ENCODE measurements around the gene LYPD6B.
A peak's percentile ranks its signal among the peaks of the same experiment; 100 is the strongest.

Gene LYPD6B

DNA sequence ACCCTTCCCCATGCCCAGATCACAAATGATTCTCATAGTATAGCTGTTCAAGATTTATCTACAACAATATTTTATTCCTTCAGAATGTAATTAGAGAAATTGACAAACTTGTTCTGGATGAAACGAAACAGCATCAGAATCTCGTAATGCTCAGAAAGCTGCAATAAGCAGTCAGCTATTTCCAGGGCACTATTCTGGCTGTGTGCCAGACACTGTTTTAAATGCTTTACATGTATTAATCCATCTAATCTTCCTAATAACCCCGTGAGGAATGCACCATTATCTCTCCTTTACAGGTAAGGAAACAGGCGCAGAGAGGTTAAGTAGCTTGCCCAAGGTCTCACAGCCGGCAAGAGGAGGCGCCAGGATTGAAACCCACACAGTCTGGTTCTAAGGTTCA, 10.1 kb upstream of the LYPD6B start:
- Histone ChIP-seq H3K36me3 (ENCODE audit: control insufficient read depth, insufficient read depth, low read length) (no peaks in the 10 kb centered on the region; the same call in 1 of the 2 replicates), H3K9me3 (ENCODE audit: control insufficient read depth, insufficient read depth, low read length) (no peaks in the 10 kb centered on the region), H3K27ac (ENCODE audit: low read depth, low read length) (no peak overlapping the region), H3K27me3 (ENCODE audit: control insufficient read depth, insufficient read depth, low read length) (no peaks in the 10 kb centered on the region), H3K4me1 (ENCODE audit: control insufficient read depth, insufficient read depth, low read length) (peaks cover 16% of the 10 kb centered on the region), H3K4me3 (ENCODE audit: low read depth, low read length) (no peak overlapping the region), H3K9ac (ENCODE audit: low read depth, low read length) (no peak overlapping the region)

GRCh38 chr2:149028891-149029290, 9.6 kb upstream of the LYPD6B start:
- H3K36me3 ChIP-seq (ENCODE audit: control insufficient read depth, insufficient read depth, low read length), result no peaks in the 10 kb centered on the region; the same call in 1 of the 2 replicates
- H3K4me1 ChIP-seq (ENCODE audit: control insufficient read depth, insufficient read depth, low read length), result peaks cover 16% of the 10 kb centered on the region
- H3K9me3 ChIP-seq (ENCODE audit: control insufficient read depth, insufficient read depth, low read length), result no peaks in the 10 kb centered on the region
- H3K27ac ChIP-seq (ENCODE audit: low read depth, low read length), result no peak overlapping the region
- H3K27me3 ChIP-seq (ENCODE audit: control insufficient read depth, insufficient read depth, low read length), result no peaks in the 10 kb centered on the region
- H3K9ac ChIP-seq (ENCODE audit: low read depth, low read length), result no peak overlapping the region
- no peak overlapping the region for H3K4me3 ChIP-seq (ENCODE audit: low read depth, low read length)

- no peak overlapping the region for H3K4me3 ChIP-seq (ENCODE audit: low read depth, low read length)
- H3K4me1 ChIP-seq (ENCODE audit: control insufficient read depth, insufficient read depth, low read length), result peaks cover 16% of the 10 kb centered on the region
- H3K36me3 ChIP-seq (ENCODE audit: control insufficient read depth, insufficient read depth, low read length), result no peaks in the 10 kb centered on the region
- no peaks in the 10 kb centered on the region for H3K27me3 ChIP-seq (ENCODE audit: control insufficient read depth, insufficient read depth, low read length)
- no peak overlapping the region for H3K27ac ChIP-seq (ENCODE audit: low read depth, low read length)
- H3K9me3 ChIP-seq (ENCODE audit: control insufficient read depth, insufficient read depth, low read length), result no peaks in the 10 kb centered on the region
- no peak overlapping the region for H3K9ac ChIP-seq (ENCODE audit: low read depth, low read length)
These were observed 9.1 kb upstream of the LYPD6B start for GRCh38 chr2:149029307-149029965.

- no peak overlapping the region for H3K27ac ChIP-seq (ENCODE audit: low read depth, low read length)
- no peak overlapping the region for H3K9ac ChIP-seq (ENCODE audit: low read depth, low read length)
- no peaks in the 10 kb centered on the region for H3K27me3 ChIP-seq (ENCODE audit: control insufficient read depth, insufficient read depth, low read length)
- peaks cover 19% of the 10 kb centered on the region for H3K4me1 ChIP-seq (ENCODE audit: control insufficient read depth, insufficient read depth, low read length)
- no peaks in the 10 kb centered on the region for H3K36me3 ChIP-seq (ENCODE audit: control insufficient read depth, insufficient read depth, low read length)
- H3K9me3 ChIP-seq (ENCODE audit: control insufficient read depth, insufficient read depth, low read length), result no peaks in the 10 kb centered on the region
- no peak overlapping the region for H3K4me3 ChIP-seq (ENCODE audit: low read depth, low read length)
These were observed 7.1 kb upstream of the LYPD6B start for GRCh38 chr2:149031396-149031795.

DNA sequence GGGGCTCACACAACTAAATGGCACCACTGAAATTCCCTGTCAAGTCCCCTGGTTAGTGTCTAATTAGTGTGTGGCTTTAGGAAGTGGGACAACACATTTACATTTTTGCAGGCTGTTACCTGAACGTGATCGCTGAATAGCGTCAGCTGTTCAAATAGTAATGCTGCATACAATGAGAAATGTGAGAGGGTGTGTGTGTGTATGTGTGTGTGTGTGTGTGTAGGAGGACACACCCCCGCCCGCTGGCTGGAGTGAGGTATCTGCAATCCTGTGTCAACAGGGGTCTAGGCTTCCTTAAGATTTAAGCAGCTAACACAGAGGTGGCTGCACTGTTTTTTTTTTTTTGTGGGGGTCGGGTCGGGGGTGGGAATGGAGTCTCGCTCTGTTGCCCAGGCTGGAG, 4.8 kb upstream of the LYPD6B start:
- Histone ChIP-seq H3K27ac (ENCODE audit: low read depth, low read length) (no peak overlapping the region), H3K27me3 (ENCODE audit: control insufficient read depth, insufficient read depth, low read length) (peaks cover 15% of the 10 kb centered on the region), H3K4me1 (ENCODE audit: control insufficient read depth, insufficient read depth, low read length) (peaks cover 8% of the 10 kb centered on the region; the same call in 1 of the 2 replicates), H3K4me3 (ENCODE audit: low read depth, low read length) (no peak overlapping the region), H3K9me3 (ENCODE audit: control insufficient read depth, insufficient read depth, low read length) (no peaks in the 10 kb centered on the region), H3K36me3 (ENCODE audit: control insufficient read depth, insufficient read depth, low read length) (no peaks in the 10 kb centered on the region), H3K9ac (ENCODE audit: low read depth, low read length) (no peak overlapping the region)

DNA sequence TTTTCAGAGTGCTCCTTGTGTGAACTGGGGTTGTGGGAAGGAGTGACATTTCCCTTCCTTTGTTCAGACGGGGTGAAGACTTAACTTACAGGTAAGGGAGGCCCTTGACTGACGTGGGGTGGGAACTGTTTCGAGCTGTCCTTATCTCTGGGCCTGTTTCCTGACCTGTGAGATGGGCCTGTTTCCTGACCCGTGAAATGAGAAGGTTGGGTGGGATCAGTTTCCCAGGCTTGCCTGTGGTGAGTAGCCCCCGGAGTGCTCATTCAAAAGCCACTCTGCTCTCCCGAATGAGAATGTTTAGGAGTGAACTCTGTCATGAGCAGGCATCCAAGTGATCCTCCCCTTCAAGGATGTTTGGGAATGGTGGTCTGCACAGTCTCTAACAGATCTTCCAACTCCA, 4.1 kb upstream of the LYPD6B start:
- H3K9me3 ChIP-seq (ENCODE audit: control insufficient read depth, insufficient read depth, low read length), result no peaks in the 10 kb centered on the region
- H3K27ac ChIP-seq (ENCODE audit: low read depth, low read length), result no peak overlapping the region
- no peak overlapping the region for H3K4me3 ChIP-seq (ENCODE audit: low read depth, low read length)
- H3K4me1 ChIP-seq (ENCODE audit: control insufficient read depth, insufficient read depth, low read length), result peaks cover 8% of the 10 kb centered on the region; the same call in 1 of the 2 replicates
- no peak overlapping the region for H3K9ac ChIP-seq (ENCODE audit: low read depth, low read length)
- peaks cover 22% of the 10 kb centered on the region for H3K27me3 ChIP-seq (ENCODE audit: control insufficient read depth, insufficient read depth, low read length)
- H3K36me3 ChIP-seq (ENCODE audit: control insufficient read depth, insufficient read depth, low read length), result no peaks in the 10 kb centered on the region

GRCh38 chr2:149036507-149037293, 1.8 kb upstream of the LYPD6B start:
- H3K27me3 ChIP-seq (ENCODE audit: control insufficient read depth, insufficient read depth, low read length), result peaks cover 29% of the 10 kb centered on the region

GRCh38 chr2:149037851-149038250, 648 bp upstream of the LYPD6B start:
- H3K36me3 ChIP-seq (ENCODE audit: control insufficient read depth, insufficient read depth, low read length), result no peaks in the 10 kb centered on the region
- peaks cover 8% of the 10 kb centered on the region; the same call in 1 of the 2 replicates for H3K4me1 ChIP-seq (ENCODE audit: control insufficient read depth, insufficient read depth, low read length)
- H3K27ac ChIP-seq (ENCODE audit: low read depth, low read length), result no peak overlapping the region
- H3K27me3 ChIP-seq (ENCODE audit: control insufficient read depth, insufficient read depth, low read length), result peaks cover 29% of the 10 kb centered on the region
- peak overlapping the region; percentile 49; the same call in 1 of the 2 replicates for H3K9ac ChIP-seq (ENCODE audit: low read depth, low read length)
- peak overlapping the region; percentile 68 for H3K4me3 ChIP-seq (ENCODE audit: low read depth, low read length)
- H3K9me3 ChIP-seq (ENCODE audit: control insufficient read depth, insufficient read depth, low read length), result no peaks in the 10 kb centered on the region

More at GRCh38 chr2:149036507-149037293, 1.8 kb upstream of the LYPD6B start:
- Histone ChIP-seq H3K9me3 (ENCODE audit: control insufficient read depth, insufficient read depth, low read length) (no peaks in the 10 kb centered on the region), H3K4me3 (ENCODE audit: low read depth, low read length) (no peak overlapping the region), H3K9ac (ENCODE audit: low read depth, low read length) (no peak overlapping the region), H3K4me1 (ENCODE audit: control insufficient read depth, insufficient read depth, low read length) (peaks cover 8% of the 10 kb centered on the region; the same call in 1 of the 2 replicates), H3K27ac (ENCODE audit: low read depth, low read length) (no peak overlapping the region), H3K36me3 (ENCODE audit: control insufficient read depth, insufficient read depth, low read length) (no peaks in the 10 kb centered on the region)

DNA sequence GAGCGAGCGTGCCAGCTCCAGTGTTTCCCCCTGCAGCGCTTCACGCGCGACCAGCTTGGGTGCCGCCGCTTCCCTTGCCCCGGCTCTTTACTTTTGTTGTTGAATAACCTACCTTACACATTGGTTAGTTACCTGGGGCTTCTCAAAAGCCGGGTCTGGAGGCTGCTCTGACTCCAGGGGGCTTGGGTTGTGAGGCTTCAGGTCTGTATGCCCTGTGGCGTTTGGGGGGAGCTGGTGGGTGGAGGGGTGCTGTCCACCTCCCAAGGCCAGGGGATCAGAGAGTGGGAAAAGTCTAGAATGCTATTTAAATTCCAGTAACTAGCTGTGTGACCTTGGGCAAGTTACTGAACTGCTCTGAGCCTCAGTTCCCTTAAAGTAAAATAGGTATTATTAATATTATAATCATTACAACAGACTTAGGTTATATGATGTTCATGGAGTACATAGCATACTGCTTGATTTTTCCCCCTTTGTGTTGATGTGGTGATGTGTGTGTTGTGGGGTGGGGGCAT, 770 bp downstream of the LYPD6B start:
- Histone ChIP-seq H3K27me3 (ENCODE audit: control insufficient read depth, insufficient read depth, low read length) (peaks cover 29% of the 10 kb centered on the region), H3K9me3 (ENCODE audit: control insufficient read depth, insufficient read depth, low read length) (no peaks in the 10 kb centered on the region), H3K4me1 (ENCODE audit: control insufficient read depth, insufficient read depth, low read length) (peaks cover 8% of the 10 kb centered on the region; the same call in 1 of the 2 replicates), H3K9ac (ENCODE audit: low read depth, low read length) (no peak overlapping the region), H3K27ac (ENCODE audit: low read depth, low read length) (no peak overlapping the region), H3K36me3 (ENCODE audit: control insufficient read depth, insufficient read depth, low read length) (no peaks in the 10 kb centered on the region), H3K4me3 (ENCODE audit: low read depth, low read length) (peak overlapping the region; percentile 68)

DNA sequence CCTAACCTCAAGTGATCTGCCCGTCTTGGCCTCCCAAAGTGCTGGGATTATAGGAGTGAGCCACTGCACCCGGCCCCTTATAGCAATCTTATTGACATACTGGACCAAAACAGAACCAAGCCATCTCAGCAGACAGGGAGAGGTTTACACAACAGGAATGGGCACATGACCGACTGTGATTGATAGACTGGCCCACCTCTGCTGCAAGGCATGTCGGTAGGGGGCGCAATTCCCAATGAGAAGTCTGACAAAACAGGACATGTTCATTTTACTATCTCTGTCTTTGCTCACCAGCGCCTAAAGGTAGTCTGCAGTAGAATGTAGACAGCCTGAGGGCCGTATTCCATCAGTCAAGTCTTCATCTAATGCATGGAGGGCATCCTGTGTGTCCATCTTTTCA, 2.0 kb downstream of the LYPD6B start:
- H3K36me3 ChIP-seq (ENCODE audit: control insufficient read depth, insufficient read depth, low read length), result no peaks in the 10 kb centered on the region
- H3K9ac ChIP-seq (ENCODE audit: low read depth, low read length), result no peak overlapping the region
- no peak overlapping the region for H3K27ac ChIP-seq (ENCODE audit: low read depth, low read length)
- no peaks in the 10 kb centered on the region for H3K9me3 ChIP-seq (ENCODE audit: control insufficient read depth, insufficient read depth, low read length)
- peaks cover 29% of the 10 kb centered on the region for H3K27me3 ChIP-seq (ENCODE audit: control insufficient read depth, insufficient read depth, low read length)
- H3K4me1 ChIP-seq (ENCODE audit: control insufficient read depth, insufficient read depth, low read length), result peaks cover 5% of the 10 kb centered on the region; the same call in 1 of the 2 replicates
- no peak overlapping the region for H3K4me3 ChIP-seq (ENCODE audit: low read depth, low read length)

- Histone ChIP-seq H3K27me3 (ENCODE audit: control insufficient read depth, insufficient read depth, low read length) (peaks cover 29% of the 10 kb centered on the region), H3K9me3 (ENCODE audit: control insufficient read depth, insufficient read depth, low read length) (no peaks in the 10 kb centered on the region), H3K4me1 (ENCODE audit: control insufficient read depth, insufficient read depth, low read length) (peaks cover 5% of the 10 kb centered on the region; the same call in 1 of the 2 replicates), H3K4me3 (ENCODE audit: low read depth, low read length) (no peak overlapping the region), H3K9ac (ENCODE audit: low read depth, low read length) (no peak overlapping the region), H3K36me3 (ENCODE audit: control insufficient read depth, insufficient read depth, low read length) (no peaks in the 10 kb centered on the region), H3K27ac (ENCODE audit: low read depth, low read length) (no peak overlapping the region)
These were observed 3.0 kb downstream of the LYPD6B start for GRCh38 chr2:149041482-149041881.
